BJ (cell line): Measurements from ENCODE around the gene ELOVL6. TPM values are rescaled to one million over a fixed set of nuclear protein-coding genes. Genes with fewer than 3 reads are reported as not detected.

ENCODE experiments used
- CTCF ChIA-PET: fragments of 350-600 bp; formaldehyde crosslinking; extraction: SDS; loops from one replicate; lab custom pipeline; 2021; ENCODE audit warnings: antibody characterized with exemption, inconsistent platforms; lab: Yijun Ruan, JAX
- POLR2A ChIA-PET: fragments of 300-600 bp; sonication (Branson Sonifier 250); formaldehyde crosslinking; extraction: SDS; loops from one replicate; lab custom pipeline; 2021; ENCODE audit warnings: antibody characterized with exemption; lab: Charles Lee
- DNase-seq: peaks from one replicate; pipeline ENCODE4 v3.0.0-alpha.2; 2011; ENCODE audit warnings: low read depth
- H3K27me3 ChIP-seq: 2 replicates; pipeline ENCODE4 v1.6.0; 2011; ENCODE audit warnings: low read length; ENCODE audit not compliant: control insufficient read depth, insufficient read depth
- H3K36me3 ChIP-seq: 2 replicates; pipeline ENCODE4 v1.5.1; 2011; ENCODE audit warnings: low read length; ENCODE audit not compliant: control insufficient read depth, insufficient read depth
- H3K4me3 ChIP-seq: 2 replicates; pipeline ENCODE4 v1.5.1; 2011; ENCODE audit warnings: low read depth, mild to moderate bottlenecking, control low read depth, low read length
- CTCF ChIP-seq: IDR thresholded peaks from 2 replicates; pipeline ENCODE4 v1.5.1; 2011; ENCODE audit warnings: low read depth, mild to moderate bottlenecking, control low read depth, inconsistent platforms, low read length, moderate library complexity; ENCODE audit not compliant: insufficient read depth
- polyA plus RNA-seq: library from polyadenylated mRNA; depleted of rRNA; stranded (reverse); fragments of >200 nt; gene quantifications from 2 replicates; pipeline ENCODE4 v1.2.3, GENCODE V29; 2011

The ELOVL6 gene
- polyA plus RNA-seq, 1 experiment = 7.6 TPM

GRCh38 chr4:110183058-110183457 lies 15.4 kb downstream of the ELOVL6 start:
- Histone ChIP-seq H3K36me3 (no peaks in the 10 kb centered on the region), H3K27me3 (no peaks in the 10 kb centered on the region), H3K4me3 (no peak overlapping the region)
- TF ChIP-seq CTCF = no peak
- no peak for DNase-seq
- POLR2A ChIA-PET = no interaction called here
- CTCF ChIA-PET = interaction anchor here (0.6 to 0.7 kb wide), 3 partner anchors 152 to 657 kb away, joined by 3 to 5 read pairs (median 3); no protein-coding TSS in a partner anchor

GRCh38 chr4:110181890-110182289 lies 16.5 kb downstream of the ELOVL6 start:
- Histone ChIP-seq H3K36me3 (no peaks in the 10 kb centered on the region), H3K27me3 (no peaks in the 10 kb centered on the region), H3K4me3 (no peak overlapping the region)
- TF ChIP-seq CTCF = no peak
- DNase-seq = no peak
- CTCF ChIA-PET = no interaction called here
- POLR2A ChIA-PET = no interaction called here

- H3K4me3 ChIP-seq = no peak overlapping the region
- no peak for TF ChIP-seq CTCF
- no peaks in the 10 kb centered on the region for H3K27me3 ChIP-seq
- DNase-seq = no peak
- no peaks in the 10 kb centered on the region for H3K36me3 ChIP-seq
- ChIA-PET POLR2A (interaction anchor here (0.5 kb wide), 1 partner anchor 304 kb away, joined by 3 read pairs; no protein-coding TSS in a partner anchor), CTCF (no interaction called here)
Measured at GRCh38 chr4:110175634-110176033, 22.8 kb downstream of the ELOVL6 start.

GRCh38 chr4:110172972-110173371 lies 25.4 kb downstream of the ELOVL6 start:
- POLR2A ChIA-PET = no interaction called here
- TF ChIP-seq CTCF = no peak
- Histone ChIP-seq H3K27me3 (no peaks in the 10 kb centered on the region), H3K4me3 (no peak overlapping the region), H3K36me3 (no peaks in the 10 kb centered on the region)
- no peak for DNase-seq
- CTCF ChIA-PET = no interaction called here

GRCh38 chr4:110171971-110172370 lies 26.4 kb downstream of the ELOVL6 start:
- H3K27me3 ChIP-seq = no peaks in the 10 kb centered on the region
- no peaks in the 10 kb centered on the region for H3K36me3 ChIP-seq
- no peak for TF ChIP-seq CTCF
- CTCF ChIA-PET = no interaction called here
- no peak for DNase-seq
- POLR2A ChIA-PET = no interaction called here
- no peak overlapping the region for H3K4me3 ChIP-seq
